Endothelial cell (in vitro differentiated cells): ENCODE data around the gene THRB. TPM values are rescaled to one million over a fixed set of nuclear protein-coding genes. Genes with fewer than 3 reads are reported as not detected.

Source experiments
- DNase-seq: peaks from one replicate; pipeline ENCODE4 v3.0.0; 2021; ENCODE audit warnings: low spot score
- H3K27ac Mint-ChIP-seq: one replicate; pipeline ENCODE4 v1.8.0; 2021; ENCODE audit warnings: mixed read lengths, inconsistent platforms; ENCODE audit not compliant: unreplicated experiment
- H3K27me3 Mint-ChIP-seq: one replicate; pipeline ENCODE4 v1.8.0; 2021; ENCODE audit warnings: mild to moderate bottlenecking, moderate library complexity, mixed read lengths, inconsistent platforms; ENCODE audit not compliant: unreplicated experiment
- H3K36me3 Mint-ChIP-seq: one replicate; pipeline ENCODE4 v1.8.0; 2021; ENCODE audit warnings: mild to moderate bottlenecking, low read depth, mixed read lengths, inconsistent platforms; ENCODE audit not compliant: unreplicated experiment
- H3K4me1 Mint-ChIP-seq: one replicate; pipeline ENCODE4 v1.8.0; 2021; ENCODE audit warnings: mild to moderate bottlenecking, mixed read lengths, inconsistent platforms; ENCODE audit not compliant: unreplicated experiment
- H3K4me3 Mint-ChIP-seq: one replicate; pipeline ENCODE4 v1.8.0; 2021; ENCODE audit warnings: mild to moderate bottlenecking, mixed read lengths, inconsistent platforms; ENCODE audit not compliant: unreplicated experiment
- H3K9me3 Mint-ChIP-seq: one replicate; pipeline ENCODE4 v1.8.0; 2021; ENCODE audit warnings: mixed read lengths, inconsistent platforms; ENCODE audit not compliant: unreplicated experiment
- microRNA-seq: library from miRNA; unstranded; fragments of <30 nt; microRNA quantifications from one replicate; pipeline ENCODE4, GENCODE V29; 2020; ENCODE audit not compliant: unreplicated experiment
- total RNA-seq: library from RNA; stranded (reverse); fragmentation: NEBNext Ultra II Directional; extraction: Animal tissue kit (Norgen Biotek cat#: 25700); gene quantifications from one replicate; pipeline ENCODE4 v1.2.1, GENCODE V29; 2021; ENCODE audit not compliant: unreplicated experiment
- TF ChIP-seq, protein P1 (sequence below): fragments of 200-600 bp; sonication (generic); IDR thresholded peaks from one replicate; pipeline ENCODE4 v1.5.0; 2021; ENCODE audit warnings: antibody characterized with exemption; ENCODE audit not compliant: unreplicated experiment

Gene THRB
- total RNA-seq, 1 donor from 2014 or later = 0.38 TPM

DNA sequence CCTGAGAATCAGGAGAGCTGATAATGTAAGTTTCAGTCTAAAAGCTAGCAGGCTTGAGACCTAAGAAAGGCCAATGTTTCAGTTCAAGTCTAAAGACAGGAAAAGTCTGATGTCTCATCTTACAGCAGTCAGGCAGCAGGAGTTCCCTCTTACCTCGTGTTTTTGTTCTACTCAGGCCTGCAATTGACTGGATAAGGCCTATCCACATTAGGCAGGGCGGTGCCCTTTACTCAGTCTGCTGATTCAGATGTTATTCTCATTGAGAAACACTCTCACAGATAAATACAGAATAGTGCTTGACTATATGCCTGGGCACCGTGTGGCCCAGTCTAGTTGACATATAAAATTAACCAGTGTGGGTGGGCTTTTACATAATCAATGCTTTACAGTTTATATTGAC lies 427.2 kb downstream of the THRB start:
- Mint-ChIP-seq H3K27ac (no peak overlapping the region), H3K4me1 (no peaks in the 10 kb centered on the region), H3K36me3 (no peaks in the 10 kb centered on the region), H3K4me3 (no peak overlapping the region), H3K9me3 (no peaks in the 10 kb centered on the region), H3K27me3 (no peaks in the 10 kb centered on the region)
- DNase-seq = no peak
- TF ChIP-seq, protein P1, sequence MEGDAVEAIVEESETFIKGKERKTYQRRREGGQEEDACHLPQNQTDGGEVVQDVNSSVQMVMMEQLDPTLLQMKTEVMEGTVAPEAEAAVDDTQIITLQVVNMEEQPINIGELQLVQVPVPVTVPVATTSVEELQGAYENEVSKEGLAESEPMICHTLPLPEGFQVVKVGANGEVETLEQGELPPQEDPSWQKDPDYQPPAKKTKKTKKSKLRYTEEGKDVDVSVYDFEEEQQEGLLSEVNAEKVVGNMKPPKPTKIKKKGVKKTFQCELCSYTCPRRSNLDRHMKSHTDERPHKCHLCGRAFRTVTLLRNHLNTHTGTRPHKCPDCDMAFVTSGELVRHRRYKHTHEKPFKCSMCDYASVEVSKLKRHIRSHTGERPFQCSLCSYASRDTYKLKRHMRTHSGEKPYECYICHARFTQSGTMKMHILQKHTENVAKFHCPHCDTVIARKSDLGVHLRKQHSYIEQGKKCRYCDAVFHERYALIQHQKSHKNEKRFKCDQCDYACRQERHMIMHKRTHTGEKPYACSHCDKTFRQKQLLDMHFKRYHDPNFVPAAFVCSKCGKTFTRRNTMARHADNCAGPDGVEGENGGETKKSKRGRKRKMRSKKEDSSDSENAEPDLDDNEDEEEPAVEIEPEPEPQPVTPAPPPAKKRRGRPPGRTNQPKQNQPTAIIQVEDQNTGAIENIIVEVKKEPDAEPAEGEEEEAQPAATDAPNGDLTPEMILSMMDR = no peak

Small RNA genes lying within 50 kb of the gene (microRNA-seq; reads per million reads assigned to microRNA genes)
- not detected for gene MIR4792
